NOMO-1 treated with DMSO at 0.1 percent for 48 hours (cell line): ENCODE measurements around the gene PITPNM3.

Experiments
- DNase-seq: peaks from one replicate; lab custom pipeline; 2025; ENCODE audit not compliant: unreplicated experiment; lab: John Stamatoyannopoulos, UW

Gene PITPNM3

GRCh38 chr17:6464446-6465041 is 91.8 kb downstream of the PITPNM3 start:
- DNase-seq: no peak

GRCh38 chr17:6463616-6464445 is 92.5 kb downstream of the PITPNM3 start:
- no peak for DNase-seq

DNA sequence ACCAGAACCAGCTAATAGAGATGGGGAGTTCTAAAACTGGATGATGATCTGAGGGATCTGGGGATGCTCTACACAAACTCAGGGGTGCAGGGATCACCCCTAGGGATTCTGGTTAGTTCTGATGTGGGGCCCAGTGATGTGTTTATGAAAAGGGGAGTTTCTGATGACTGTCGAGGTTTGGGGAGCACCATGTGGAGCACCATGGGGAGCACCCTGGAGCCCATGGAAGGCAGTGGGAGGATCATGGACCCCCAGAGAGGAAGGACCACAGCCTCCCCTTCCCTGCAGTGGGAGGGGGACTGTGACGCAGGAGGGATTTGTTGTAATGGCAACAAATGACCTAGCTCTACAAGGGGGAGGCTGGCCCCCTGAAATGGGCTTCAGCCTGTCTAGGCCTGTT is 93.7 kb downstream of the PITPNM3 start:
- no peak for DNase-seq

GRCh38 chr17:6461792-6462524 is 94.4 kb downstream of the PITPNM3 start:
- no peak for DNase-seq

DNA sequence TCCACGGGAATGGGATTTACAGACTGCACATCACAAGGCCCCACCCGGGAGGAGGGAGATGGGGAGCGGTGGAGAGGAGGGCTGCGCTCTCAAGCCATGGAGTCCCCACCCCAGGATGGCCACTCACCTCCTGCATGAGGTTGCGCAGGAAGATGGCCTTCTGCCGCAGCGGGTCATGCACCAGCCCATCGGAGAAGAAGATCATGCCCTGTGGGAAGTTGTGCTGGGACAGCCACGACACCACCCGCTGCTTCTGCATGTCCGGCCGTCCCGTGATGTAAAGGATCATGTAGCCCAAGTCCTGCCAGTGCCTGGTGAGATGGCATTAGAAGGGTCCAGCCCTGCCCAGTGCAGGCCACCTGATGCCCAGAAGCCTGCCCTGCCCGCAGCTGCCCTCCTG is 95.1 kb downstream of the PITPNM3 start:
- no peak for DNase-seq

- DNase-seq: no peak
These were observed 95.7 kb downstream of the PITPNM3 start for GRCh38 chr17:6460531-6461161.

- no peak for DNase-seq
These were observed 97.8 kb downstream of the PITPNM3 start for GRCh38 chr17:6458460-6458950.

DNA sequence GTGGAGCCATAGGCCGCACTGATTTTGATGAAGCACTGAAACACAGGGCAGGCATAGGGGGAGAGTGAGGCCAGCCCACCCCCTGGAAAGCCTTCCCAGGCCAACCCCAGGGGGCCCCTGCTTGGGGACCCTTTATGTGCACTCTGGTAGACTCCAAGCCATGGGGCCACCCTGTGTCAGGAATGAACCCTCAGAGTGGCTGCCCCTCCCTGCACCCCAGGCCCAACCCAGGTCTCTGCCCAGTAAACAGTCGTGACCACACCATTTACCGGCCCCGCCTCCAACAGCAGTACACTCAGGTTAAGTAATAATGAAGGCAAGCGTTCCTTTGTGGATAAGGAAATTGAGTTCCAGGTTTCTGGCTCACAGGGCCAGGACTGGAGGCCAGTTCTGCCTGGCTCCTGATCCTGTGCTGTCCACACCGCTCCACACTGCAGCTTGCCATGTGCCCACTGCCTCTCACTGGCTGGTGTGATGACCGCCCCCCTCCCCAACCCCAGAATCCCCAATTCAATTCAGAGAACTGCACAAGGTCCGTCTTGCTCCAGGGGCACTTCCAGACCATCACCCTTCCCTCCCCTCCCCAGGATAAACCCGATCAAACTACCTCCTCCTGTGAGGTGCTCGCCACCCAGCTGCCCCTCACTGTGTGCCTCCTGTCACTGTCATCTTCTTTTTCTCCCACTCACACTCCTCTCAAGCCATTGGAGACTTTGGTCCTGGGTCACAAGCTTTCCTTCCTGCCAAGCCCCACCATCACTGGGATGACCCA is 98.5 kb downstream of the PITPNM3 start:
- DNase-seq: no peak

GRCh38 chr17:6456914-6457687 is 99.3 kb downstream of the PITPNM3 start:
- DNase-seq: no peak

DNA sequence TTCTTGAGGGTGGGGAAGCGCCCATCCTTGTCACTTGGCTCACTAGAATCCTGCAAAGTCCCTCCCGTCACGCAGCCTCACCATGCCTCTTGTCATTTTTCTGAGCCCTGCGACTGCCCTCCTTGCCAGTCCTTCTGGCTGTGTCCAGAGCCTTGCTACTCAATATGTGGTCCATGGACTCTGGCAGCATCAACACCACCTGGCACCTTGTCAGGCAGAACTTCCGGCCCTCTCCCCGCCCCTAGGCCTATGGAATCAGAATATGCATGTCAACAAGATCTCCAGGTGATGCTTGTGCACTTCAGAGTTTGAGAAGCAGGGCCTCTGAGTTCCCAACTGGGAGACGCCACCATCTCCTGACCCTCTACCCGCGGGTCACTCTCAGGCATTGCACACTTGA is 100.0 kb downstream of the PITPNM3 start:
- DNase-seq: no peak

- peak; percentile 24 for DNase-seq
These were observed 101.0 kb downstream of the PITPNM3 start for GRCh38 chr17:6455321-6455705.

GRCh38 chr17:6454495-6455320 is 101.6 kb downstream of the PITPNM3 start:
- no peak for DNase-seq

DNA sequence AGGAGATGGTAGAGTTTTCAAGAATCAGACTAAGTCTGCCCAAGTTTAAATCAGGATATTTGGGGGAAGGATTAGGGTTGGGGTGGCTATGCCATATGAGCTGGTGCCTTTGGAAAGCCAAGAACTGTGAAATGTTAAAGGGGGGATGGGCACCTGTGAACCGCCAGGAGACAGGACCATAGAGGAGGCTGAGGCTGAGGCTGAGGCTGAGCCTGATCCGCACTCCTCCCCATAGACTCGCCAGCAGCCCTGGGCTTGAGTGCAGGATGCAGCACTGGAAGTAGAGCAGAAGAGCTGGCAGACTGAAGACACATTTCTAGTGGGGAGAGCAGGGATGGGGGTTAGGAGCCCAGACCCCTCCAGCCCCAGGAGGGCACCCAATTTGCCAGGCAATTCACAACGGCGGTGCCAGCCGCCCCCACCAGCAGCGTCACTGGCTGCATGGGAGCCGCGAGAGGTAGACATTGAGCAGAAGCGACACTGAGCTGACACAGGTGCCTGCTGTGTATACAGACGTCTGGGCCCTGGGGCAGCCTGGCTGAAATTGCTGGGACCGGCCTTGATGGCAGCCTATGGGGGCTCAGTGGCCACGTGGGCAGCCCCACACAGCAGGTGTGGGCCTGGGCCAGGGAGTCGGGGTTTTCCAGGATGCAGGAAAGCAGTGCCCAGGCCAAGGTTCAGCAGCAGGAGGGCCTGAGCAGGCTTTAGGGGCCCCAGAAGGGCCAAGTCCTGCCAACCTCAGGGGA is 102.9 kb downstream of the PITPNM3 start:
- no peak for DNase-seq

DNA sequence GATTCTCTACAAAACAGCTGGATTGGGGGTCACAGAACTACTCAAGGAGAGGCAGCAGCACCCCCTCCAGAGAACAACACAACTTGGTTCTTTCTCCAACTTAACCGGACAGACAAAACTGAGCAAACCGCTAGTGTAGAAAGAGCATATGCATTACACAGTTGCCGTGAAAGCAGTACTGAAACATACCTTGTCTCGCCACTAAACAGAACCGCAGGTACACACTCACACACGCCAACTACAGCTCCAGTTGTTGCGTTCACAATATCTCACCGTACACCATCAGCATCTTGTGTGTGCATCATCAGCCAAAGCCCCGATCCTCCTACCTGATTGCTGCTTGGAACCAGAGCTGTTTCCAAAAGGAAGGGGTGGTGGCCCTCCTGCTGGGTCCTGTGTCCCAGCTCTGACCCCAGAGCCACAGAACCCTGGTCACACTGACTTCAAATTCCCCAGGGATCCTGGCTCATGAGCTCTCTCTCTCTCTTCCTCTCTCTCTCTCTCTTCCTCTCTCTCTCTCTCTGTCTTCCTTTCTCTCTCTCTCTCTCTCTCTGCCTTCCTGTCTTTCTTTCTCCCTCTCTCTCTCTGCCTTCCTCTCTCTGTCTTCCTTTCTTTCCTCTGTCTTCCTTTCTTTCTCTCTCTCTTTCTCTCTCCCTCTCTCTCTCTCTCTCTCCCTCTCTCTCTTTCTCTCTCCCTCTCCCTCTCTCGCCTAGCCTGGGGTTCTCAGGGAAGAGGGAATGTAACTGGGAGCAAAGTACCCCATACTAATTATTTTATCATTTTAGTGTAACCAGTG is 103.7 kb downstream of the PITPNM3 start:
- no peak for DNase-seq

DNA sequence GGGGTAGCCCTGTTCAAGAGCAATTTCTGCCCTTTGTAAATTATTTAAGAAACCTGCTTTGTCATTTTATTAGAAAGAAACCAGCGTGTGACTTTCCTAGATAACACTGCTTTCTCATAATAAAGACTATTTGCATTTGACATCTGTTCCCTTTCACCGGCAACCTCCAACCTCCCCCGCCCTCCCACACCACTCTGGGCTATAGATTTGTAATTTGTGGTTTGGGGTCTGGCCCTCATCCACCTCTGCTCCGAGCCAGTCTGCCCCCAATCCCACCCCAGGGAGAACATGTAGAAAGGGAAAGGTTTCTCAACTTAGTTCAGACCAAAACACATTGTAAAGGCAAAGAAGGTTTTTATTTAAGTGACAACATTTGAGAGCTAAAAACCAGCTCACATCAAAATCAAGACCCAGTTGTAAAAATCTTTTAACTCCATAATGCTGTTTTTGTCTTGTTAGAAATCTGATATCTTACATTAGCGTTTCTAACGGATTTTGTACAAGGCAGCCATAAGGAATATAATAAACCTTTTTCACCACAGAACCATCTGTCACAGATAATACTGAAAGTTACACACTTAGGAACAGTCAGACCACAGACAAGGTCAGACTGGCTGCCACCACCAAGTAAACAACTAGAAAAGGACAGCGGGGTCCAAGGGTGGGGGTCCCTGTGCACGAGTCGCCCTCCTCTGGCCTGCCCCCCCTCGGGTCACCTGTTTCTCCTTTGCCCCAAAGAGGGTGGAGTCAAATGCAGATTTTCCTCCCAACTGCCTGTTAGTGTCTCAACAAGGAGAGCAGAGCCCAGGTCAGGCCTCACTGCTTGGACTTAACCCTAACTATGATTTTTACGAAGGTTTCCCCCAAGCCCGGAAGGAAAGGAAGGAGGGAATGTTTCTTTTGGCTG is 105.2 kb downstream of the PITPNM3 start:
- DNase-seq: no peak

DNA sequence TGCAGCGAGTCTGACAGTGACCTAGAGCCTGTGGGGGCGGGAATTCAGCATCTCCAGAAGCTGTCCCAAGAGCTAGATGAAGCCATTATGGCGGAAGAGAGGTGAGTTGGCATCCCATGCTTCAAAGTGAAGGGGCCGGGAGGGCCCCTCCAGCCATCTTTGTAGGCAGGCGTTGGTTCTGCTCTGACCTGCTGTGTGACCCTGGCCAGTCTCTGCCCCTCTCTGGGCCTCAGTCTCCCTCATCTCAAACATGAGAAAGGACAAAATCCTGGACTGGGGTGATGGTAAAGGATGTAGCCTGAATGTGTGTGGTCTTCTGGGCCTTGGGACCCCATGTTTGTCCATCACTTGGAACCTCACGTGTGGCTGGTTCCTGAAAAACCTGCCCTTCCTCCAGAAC is 107.0 kb downstream of the PITPNM3 start:
- DNase-seq: no peak

DNA sequence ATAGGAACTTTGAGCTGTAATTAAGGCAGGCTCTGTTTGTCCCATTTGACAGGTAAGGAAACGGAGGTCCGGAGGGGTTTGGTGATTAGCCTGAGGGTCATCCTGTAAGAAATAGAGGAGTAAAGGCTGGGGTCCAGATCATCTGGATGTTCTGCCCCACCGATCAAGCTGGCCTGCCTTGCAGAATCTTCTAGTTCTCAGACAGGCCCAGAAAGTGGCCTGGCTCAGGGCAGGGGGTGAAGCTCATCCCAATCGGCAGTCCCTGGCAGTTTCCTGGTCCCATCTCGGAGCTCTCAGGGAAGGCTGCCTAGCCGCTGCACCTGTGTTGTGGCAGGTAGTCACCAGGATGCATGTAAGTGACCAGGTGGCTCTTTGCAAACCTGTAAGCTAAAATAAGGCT is 107.9 kb downstream of the PITPNM3 start:
- DNase-seq: no peak
